Endothelial cell of umbilical vein (primary cell): ENCODE measurements around the gene WDFY2. TPM values are rescaled to one million over a fixed set of nuclear protein-coding genes. Genes with fewer than 3 reads are reported as not detected.
A peak's percentile ranks its signal among the peaks of the same experiment; 100 is the strongest.

Experiments used
- BruUV-seq: library from RNA; stranded (reverse); fragments of 400-500 nt; replicated peaks from 2 replicates; lab custom pipeline; 2021; lab: Mats Ljungman, UMichigan
- CTCF ChIA-PET: fragments of 300-600, 350-600 bp; sonication (Branson Sonifier 250); formaldehyde crosslinking; loops from one replicate; lab custom pipeline; 2021; ENCODE audit warnings: antibody characterized with exemption, inconsistent platforms; lab: Charles Lee
- POLR2A ChIA-PET: fragments of 300-600, 350-600 bp; sonication (Branson Sonifier 250); formaldehyde crosslinking; loops from one replicate; lab custom pipeline; 2021; ENCODE audit warnings: antibody characterized with exemption, inconsistent platforms; lab: Charles Lee
- DNase-seq: peaks from one replicate; pipeline ENCODE4 v3.0.0-alpha.2; 2011; ENCODE audit warnings: low read depth, low spot score
- FAIRE-seq: peaks from 2 replicates; lab custom pipeline; 2011; peaks lifted over from hg19 to GRCh38; lab: Jason Lieb, UNC
- H2AFZ ChIP-seq: 2 replicates; pipeline ENCODE4 v1.6.0; 2012; ENCODE audit warnings: low read depth, low read length, control low read depth, inconsistent platforms
- H3K27ac ChIP-seq: 2 replicates; pipeline ENCODE4 v1.5.1; 2011; ENCODE audit warnings: low read depth, mild to moderate bottlenecking, control low read depth, low read length, moderate library complexity; ENCODE audit not compliant: insufficient read depth
- H3K27me3 ChIP-seq, 2 experiments: 2 replicates each; pipeline versions ENCODE4 v1.6.0 to v1.6.1; 2011; ENCODE audit warnings: low read length in 2 of 2, mixed read lengths in 1 of 2; ENCODE audit not compliant: control insufficient read depth in 2 of 2, insufficient read depth in 2 of 2
- H3K36me3 ChIP-seq, 2 experiments: 2 replicates in 1 of 2; 3 replicates in 1 of 2; pipeline ENCODE4 v1.5.1; 2011; ENCODE audit warnings: low read length in 2 of 2, mild to moderate bottlenecking in 1 of 2, moderate library complexity in 1 of 2; ENCODE audit not compliant: control insufficient read depth in 2 of 2, insufficient read depth in 2 of 2; ENCODE audit errors: extremely low read depth in 1 of 2
- H3K4me1 ChIP-seq: 3 replicates; pipeline ENCODE4 v1.5.1; 2011; ENCODE audit warnings: mild to moderate bottlenecking, low read length; ENCODE audit not compliant: control insufficient read depth, insufficient read depth; ENCODE audit errors: extremely low read depth
- H3K4me2 ChIP-seq: 2 replicates; pipeline ENCODE4 v1.6.1; 2011; ENCODE audit warnings: low read length, control low read depth, mixed read lengths; ENCODE audit not compliant: insufficient read depth
- H3K4me3 ChIP-seq, 3 experiments: fragments of 200-600 bp in 1 of 3; sonication (generic), shearing (Covaris generic) in 1 of 3; replicated peaks in 1 of 3; 2 replicates each; pipeline ENCODE4 v1.5.1; 2011 to 2016; ENCODE audit warnings: control low read depth in 3 of 3, low read length in 3 of 3, mild to moderate bottlenecking in 2 of 3, inconsistent platforms in 1 of 3, low read depth in 1 of 3, moderate library complexity in 1 of 3; ENCODE audit not compliant: insufficient read depth in 1 of 3
- H3K79me2 ChIP-seq: 2 replicates; pipeline ENCODE4 v1.6.0; 2012; ENCODE audit warnings: low read length, inconsistent platforms; ENCODE audit not compliant: control insufficient read depth, insufficient read depth
- H3K9ac ChIP-seq: replicated peaks from 2 replicates; pipeline ENCODE3; 2011; ENCODE audit warnings: low read length, control low read depth; ENCODE audit not compliant: insufficient read depth; ENCODE audit errors: extremely low read depth
- H3K9me1 ChIP-seq: replicated peaks from 3 replicates; pipeline ENCODE4 v1.6.0; 2011; ENCODE audit warnings: mild to moderate bottlenecking, low read length; ENCODE audit not compliant: control insufficient read depth, insufficient read depth; ENCODE audit errors: extremely low read depth
- H3K9me3 ChIP-seq: replicated peaks from 2 replicates; pipeline ENCODE4 v1.5.1; 2012; ENCODE audit warnings: low read length, inconsistent platforms; ENCODE audit not compliant: control insufficient read depth, insufficient read depth
- H4K20me1 ChIP-seq: replicated peaks from 2 replicates; pipeline ENCODE3; 2011; ENCODE audit warnings: mild to moderate bottlenecking, low read length; ENCODE audit not compliant: control insufficient read depth, insufficient read depth; ENCODE audit errors: extremely low read depth
- CTCF ChIP-seq, 2 donors: IDR thresholded peaks; 1 replicate in 1 of 2; 2 replicates in 1 of 2; pipeline ENCODE4 v1.5.1; 2011; ENCODE audit warnings: low read length in 2 of 2, mild to moderate bottlenecking in 2 of 2, moderate library complexity in 2 of 2, control low read depth in 1 of 2, inconsistent platforms in 1 of 2, low read depth in 1 of 2; ENCODE audit not compliant: insufficient read depth in 1 of 2; ENCODE audit errors: extremely low read depth in 1 of 2
- EZH2 ChIP-seq: IDR thresholded peaks from 2 replicates; pipeline ENCODE4 v1.6.1; 2012; ENCODE audit warnings: borderline replicate concordance, low read depth, mild to moderate bottlenecking, moderate library complexity, low read length, inconsistent platforms; ENCODE audit not compliant: severe bottlenecking
- FOS ChIP-seq: IDR thresholded peaks from 2 replicates; pipeline ENCODE4 v1.6.1; 2011; ENCODE audit warnings: mild to moderate bottlenecking, low read length, moderate library complexity, borderline replicate concordance; ENCODE audit not compliant: insufficient read depth
- GATA2 ChIP-seq: IDR thresholded peaks from 2 replicates; pipeline ENCODE4 v1.7.0; 2011; ENCODE audit warnings: low read depth, mild to moderate bottlenecking, moderate library complexity, mixed read lengths, low read length; ENCODE audit not compliant: insufficient read length, insufficient read depth
- JUN ChIP-seq: IDR thresholded peaks from 2 replicates; pipeline ENCODE4 v1.6.1; 2011; ENCODE audit warnings: borderline replicate concordance, low read depth; ENCODE audit not compliant: insufficient read length, insufficient read depth
- MAX ChIP-seq: IDR thresholded peaks from 2 replicates; pipeline ENCODE4 v1.6.1; 2011; ENCODE audit not compliant: insufficient read depth, insufficient read length
- MYC ChIP-seq: IDR thresholded peaks from one replicate; pipeline ENCODE4 v1.6.1; 2011; ENCODE audit warnings: mild to moderate bottlenecking, low read depth, low read length
- POLR2A ChIP-seq: IDR thresholded peaks from 2 replicates; pipeline ENCODE4 v1.6.1; 2012; ENCODE audit warnings: low read depth, mild to moderate bottlenecking, control low read depth, low read length
- POLR2AphosphoS5 ChIP-seq: IDR thresholded peaks from 2 replicates; pipeline ENCODE4 v1.6.1; 2012; ENCODE audit warnings: low read depth, mild to moderate bottlenecking, control low read depth, low read length, moderate library complexity; ENCODE audit not compliant: insufficient read depth
- dilution Hi-C: fragments of 300-500 bp; cut with MboI; formaldehyde crosslinking; loops from one replicate; pipeline ENCODE4 v1.15.0; 2019; ENCODE audit warnings: low sequenced_read_pairs; ENCODE audit not compliant: extremely low pct_ligation_motif_present
- intact Hi-C: fragments of 100-400 bp; cut with micrococcal nuclease; formaldehyde crosslinking; loops from one replicate; pipeline ENCODE4 v1.10.0; 2022
- polyA plus RNA-seq, 4 experiments: library from polyadenylated mRNA; depleted of rRNA in 3 of 4; stranded (reverse) in 3 of 4; unstranded in 1 of 4; fragments of >200 nt; gene quantifications; 2 replicates each; pipeline versions ENCODE4 v1.2.1 to v1.2.3, GENCODE V29; 2011 to 2012; ENCODE audit warnings: missing spikeins in 1 of 4
- total RNA-seq: library from RNA; stranded (reverse); gene quantifications from 2 replicates; pipeline ENCODE4 v1.2.3, GENCODE V29; 2021

Gene WDFY2
- total and polyA plus RNA-seq, 2 donors (not counting 3 experiments of a cell fraction or from before 2014, with no cell fraction given) = 2.1 to 5.5 TPM

- dilution Hi-C loops = no loop called here
- Histone ChIP-seq H3K9ac (no peak overlapping the region), H2AFZ (no peak overlapping the region), H3K27me3 (no peaks in the 10 kb centered on the region), H3K9me3 (no peaks in the 10 kb centered on the region), H3K4me3 (no peak overlapping the region), H3K4me1 (peaks cover 28% of the 10 kb centered on the region), H3K36me3 (no peaks in the 10 kb centered on the region), H3K27ac (no peak overlapping the region), H4K20me1 (no peaks in the 10 kb centered on the region), H3K9me1 (no peaks in the 10 kb centered on the region), H3K4me2 (no peak overlapping the region), H3K79me2 (peaks cover 3% of the 10 kb centered on the region)
- ChIA-PET POLR2A (interaction anchor here (1.1 kb wide), 1 partner anchor 137 kb away, joined by 6 read pairs; no protein-coding TSS in a partner anchor), CTCF (interaction anchor here (2.1 to 2.4 kb wide), 4 partner anchors 24 to 208 kb away, joined by 5 to 17 read pairs (median 9); no protein-coding TSS in a partner anchor)
- TF ChIP-seq JUN = no peak
- TF ChIP-seq GATA2 = no peak
- no peak for TF ChIP-seq CTCF (IDR thresholded peaks at IDR 0.05; ENCODE audit: extremely low read depth in 1 of 2, insufficient read depth in 1 of 2, low read depth in 1 of 2, low read length in 2 of 2)
- TF ChIP-seq MAX = no peak
- TF ChIP-seq POLR2A = no peak
- TF ChIP-seq EZH2 = no peak
- TF ChIP-seq MYC = no peak
- TF ChIP-seq POLR2AphosphoS5 = no peak
- TF ChIP-seq FOS = no peak
- BruUV-seq = no TSS peak
- FAIRE-seq (peak; percentile 38), DNase-seq (peak; percentile 4)
- intact Hi-C loops = loop anchor here (10.0 kb wide), 2 partner anchors 175 to 535 kb away; partner anchors contain the start of gene NEK5
Measured at GRCh38 chr13:51589793-51590192, 5.5 kb downstream of the WDFY2 start.
